GM03348 (cell line): ENCODE measurements around the gene MFSD12.
A peak's percentile ranks its signal among the peaks of the same experiment; 100 is the strongest.

ENCODE experiments used
- DNase-seq: peaks from one replicate; pipeline ENCODE4 v3.0.0; 2012; ENCODE audit warnings: low spot score

Gene MFSD12

GRCh38 chr19:3555653-3556422, 1.5 kb downstream of the MFSD12 start:
- DNase-seq, result no peak

- DNase-seq, result no peak
These were observed 2.9 kb downstream of the MFSD12 start for GRCh38 chr19:3554254-3555083.

- DNase-seq, result no peak
These were observed 5.6 kb downstream of the MFSD12 start for GRCh38 chr19:3551792-3552095.

GRCh38 chr19:3550947-3551791, 6.2 kb downstream of the MFSD12 start:
- DNase-seq, result no peak

- no peak for DNase-seq
These were observed 7.6 kb downstream of the MFSD12 start for GRCh38 chr19:3549816-3550215.

- no peak for DNase-seq
These were observed 8.8 kb downstream of the MFSD12 start for GRCh38 chr19:3548606-3549005.

- DNase-seq, result no peak
These were observed 9.6 kb downstream of the MFSD12 start for GRCh38 chr19:3547767-3548282.

GRCh38 chr19:3547301-3547731, 10.1 kb downstream of the MFSD12 start:
- peak; percentile 78 for DNase-seq

GRCh38 chr19:3546119-3546518, 11.3 kb downstream of the MFSD12 start:
- DNase-seq, result no peak

- no peak for DNase-seq
These were observed 11.7 kb downstream of the MFSD12 start for GRCh38 chr19:3545669-3546034.

- peak; percentile 92 for DNase-seq
These were observed 12.4 kb downstream of the MFSD12 start for GRCh38 chr19:3544742-3545668.

- DNase-seq, result no peak
These were observed 13.4 kb downstream of the MFSD12 start for GRCh38 chr19:3544058-3544376.

- DNase-seq, result no peak
These were observed 14.0 kb downstream of the MFSD12 start for GRCh38 chr19:3543150-3544057.

GRCh38 chr19:3539756-3540118, 17.6 kb downstream of the MFSD12 start:
- no peak for DNase-seq

- no peak for DNase-seq
These were observed 18.2 kb downstream of the MFSD12 start, which contains the start of gene TEKTIP1 for GRCh38 chr19:3538965-3539755. TSS of gene TEKTIP1 (plus strand) at chr19:3539174. CDS start at chr19:3539178, 4 bp downstream.

GRCh38 chr19:3538258-3538929, 19.0 kb downstream of the MFSD12 start:
- no peak for DNase-seq

GRCh38 chr19:3537438-3538240, 19.7 kb downstream of the MFSD12 start:
- no peak for DNase-seq

GRCh38 chr19:3537101-3537437, 20.3 kb downstream of the MFSD12 start:
- no peak for DNase-seq
